G401 (cell line): Measurements from ENCODE around the gene DAB2IP. TPM values are rescaled to one million over a fixed set of nuclear protein-coding genes. Genes with fewer than 3 reads are reported as not detected.

Source experiments
- DNase-seq: peaks from one replicate; pipeline ENCODE4 v3.0.0-alpha.2; 2015; ENCODE audit warnings: low spot score
- in situ Hi-C: cut with HindIII; loops from 2 replicates; pipeline ENCODE4 v1.10.0; 2016; ENCODE audit warnings: low sequenced_read_pairs, mixed read lengths
- total RNA-seq: library from RNA; depleted of rRNA; stranded (reverse); fragments of >200 nt; shearing (Covaris generic); gene quantifications from 2 replicates; pipeline ENCODE4 v1.2.3, GENCODE V29; 2014

Gene DAB2IP
- total RNA-seq, 1 experiment from 2014 or later: 44.9 TPM

DNA sequence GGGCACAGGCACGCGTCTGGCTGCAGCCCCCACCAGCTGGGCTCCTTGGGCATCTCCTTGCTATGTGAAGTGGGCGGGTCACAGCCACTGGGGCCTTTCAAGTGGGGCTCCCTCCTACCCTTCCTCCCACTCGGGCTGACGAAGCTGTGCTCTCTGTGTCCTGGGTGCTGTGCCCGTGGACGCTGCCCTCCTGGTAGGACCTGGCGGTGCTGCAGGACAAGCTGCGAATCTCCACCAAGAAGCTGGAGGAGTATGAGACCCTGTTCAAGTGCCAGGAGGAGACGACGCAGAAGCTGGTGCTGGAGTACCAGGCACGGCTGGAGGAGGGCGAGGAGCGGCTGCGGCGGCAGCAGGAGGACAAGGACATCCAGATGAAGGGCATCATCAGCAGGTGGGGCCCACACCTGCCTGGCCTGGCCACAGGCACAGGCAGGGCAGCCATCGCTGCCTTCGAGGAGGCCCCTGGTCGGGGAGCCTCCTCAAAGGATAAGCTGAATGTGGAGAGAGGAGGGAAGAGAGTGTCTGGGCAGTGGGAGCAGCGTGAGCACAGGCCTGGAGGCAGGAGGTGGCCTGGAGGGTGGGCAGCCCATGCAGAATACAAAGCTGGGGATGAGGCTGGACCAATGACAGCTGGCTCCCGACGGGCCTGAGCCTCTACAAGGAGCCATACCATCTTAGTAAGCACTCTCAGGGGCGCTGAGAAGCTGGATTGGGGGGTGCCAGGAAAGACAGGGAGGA, 124.7 kb downstream of the DAB2IP start:
- DNase-seq: no peak
- in situ Hi-C loops: no loop called here

GRCh38 chr9:121776739-121777637, 125.6 kb downstream of the DAB2IP start:
- in situ Hi-C loops: no loop called here
- peak; percentile 66 for DNase-seq

DNA sequence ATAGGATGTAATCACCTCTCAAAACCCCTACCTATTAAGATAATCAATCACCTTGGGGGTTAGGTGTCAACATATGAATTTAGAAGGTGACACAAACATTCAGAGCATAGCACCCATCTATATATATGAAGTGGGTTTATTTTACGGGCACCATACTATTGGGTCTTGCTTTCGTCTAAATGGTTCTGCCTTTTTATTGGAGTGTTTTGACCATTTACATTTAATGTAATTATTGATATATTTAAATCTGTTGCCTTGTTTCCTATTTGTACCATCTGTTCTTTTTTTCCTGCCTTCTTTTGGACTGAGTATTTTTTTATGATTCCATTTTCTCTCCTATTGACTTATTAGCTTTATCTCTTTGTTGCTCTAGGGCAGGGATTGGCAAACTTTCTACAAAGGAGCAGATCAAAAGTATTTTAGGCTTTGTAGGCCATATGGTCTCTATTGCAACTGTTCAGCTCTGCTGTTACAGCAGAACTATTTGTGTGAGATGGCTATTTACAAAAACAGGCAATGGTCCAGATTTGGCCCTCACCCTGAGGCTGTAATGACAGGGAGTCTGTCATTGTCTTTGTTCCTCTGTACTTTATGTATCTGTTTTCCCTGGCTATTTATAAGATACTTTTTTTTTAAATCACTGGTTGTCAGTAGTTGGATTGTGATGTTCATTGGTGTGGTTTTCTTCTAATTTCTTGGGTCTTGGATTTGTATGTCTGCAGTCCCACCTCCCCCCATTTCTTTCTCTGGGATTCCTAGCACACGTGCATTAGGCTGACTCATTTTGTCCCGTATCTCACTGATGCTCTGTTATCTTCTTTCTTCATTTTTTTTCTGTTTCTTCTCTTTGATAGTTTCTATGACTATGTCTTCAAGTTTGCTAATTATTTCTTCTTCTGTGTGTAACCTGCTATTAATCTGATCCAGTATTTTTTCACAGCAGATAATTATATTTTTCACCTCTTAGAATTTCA, 127.1 kb downstream of the DAB2IP start:
- in situ Hi-C loops: no loop called here

DNA sequence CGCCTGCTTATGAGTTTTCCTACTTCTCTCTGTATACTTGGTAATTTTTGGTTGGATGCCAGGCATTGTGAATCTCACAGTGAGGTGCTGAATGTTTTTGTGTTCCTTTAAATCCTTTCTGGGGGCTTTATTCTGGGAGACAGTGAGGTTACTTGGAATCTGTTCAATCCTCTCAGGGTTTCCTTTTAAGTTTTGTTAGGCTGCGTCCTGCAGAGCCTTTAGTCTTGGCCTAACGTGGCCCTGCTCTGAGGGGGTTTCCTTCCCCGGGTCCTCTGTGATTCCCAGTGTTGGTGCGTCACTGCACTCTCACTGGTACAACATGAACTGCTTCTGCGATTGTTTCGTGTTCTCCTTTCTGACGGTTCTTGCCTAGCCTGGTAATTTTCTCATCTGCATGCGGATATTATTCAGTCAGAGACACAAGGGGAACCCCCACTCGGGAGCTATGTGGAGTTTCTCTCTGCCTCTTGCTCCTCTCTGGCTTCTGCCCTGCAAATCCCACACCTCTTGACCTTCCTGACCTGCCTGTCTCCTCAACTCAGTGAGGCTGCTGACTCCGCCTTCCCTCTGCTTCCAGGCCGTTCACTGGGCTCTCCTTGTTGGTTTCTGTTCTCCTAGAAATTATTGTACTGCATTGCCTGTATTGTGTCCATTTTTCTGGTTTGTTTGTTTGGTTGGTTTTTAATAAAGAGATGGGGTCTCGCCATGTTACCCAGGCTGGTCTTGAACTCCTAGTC, 128.1 kb downstream of the DAB2IP start:
- DNase-seq: peak; percentile 47
- in situ Hi-C loops: no loop called here

More for the DNA sequence above, 127.1 kb downstream of the DAB2IP start:
- DNase-seq: peak; percentile 95

GRCh38 chr9:121780177-121781040, 129.0 kb downstream of the DAB2IP start:
- peak; percentile 19 for DNase-seq
- in situ Hi-C loops: no loop called here

GRCh38 chr9:121781145-121781548, 129.7 kb downstream of the DAB2IP start:
- in situ Hi-C loops: no loop called here

GRCh38 chr9:121781701-121782464, 130.4 kb downstream of the DAB2IP start:
- peak; percentile 22 for DNase-seq
- in situ Hi-C loops: no loop called here

More at GRCh38 chr9:121781145-121781548, 129.7 kb downstream of the DAB2IP start:
- DNase-seq: no peak

- in situ Hi-C loops: no loop called here
- peak; percentile 45 for DNase-seq
These were observed 131.2 kb downstream of the DAB2IP start for GRCh38 chr9:121782514-121783110.

- peak; percentile 56 for DNase-seq
- in situ Hi-C loops: no loop called here
These were observed 131.7 kb downstream of the DAB2IP start for GRCh38 chr9:121783111-121783510.

DNA sequence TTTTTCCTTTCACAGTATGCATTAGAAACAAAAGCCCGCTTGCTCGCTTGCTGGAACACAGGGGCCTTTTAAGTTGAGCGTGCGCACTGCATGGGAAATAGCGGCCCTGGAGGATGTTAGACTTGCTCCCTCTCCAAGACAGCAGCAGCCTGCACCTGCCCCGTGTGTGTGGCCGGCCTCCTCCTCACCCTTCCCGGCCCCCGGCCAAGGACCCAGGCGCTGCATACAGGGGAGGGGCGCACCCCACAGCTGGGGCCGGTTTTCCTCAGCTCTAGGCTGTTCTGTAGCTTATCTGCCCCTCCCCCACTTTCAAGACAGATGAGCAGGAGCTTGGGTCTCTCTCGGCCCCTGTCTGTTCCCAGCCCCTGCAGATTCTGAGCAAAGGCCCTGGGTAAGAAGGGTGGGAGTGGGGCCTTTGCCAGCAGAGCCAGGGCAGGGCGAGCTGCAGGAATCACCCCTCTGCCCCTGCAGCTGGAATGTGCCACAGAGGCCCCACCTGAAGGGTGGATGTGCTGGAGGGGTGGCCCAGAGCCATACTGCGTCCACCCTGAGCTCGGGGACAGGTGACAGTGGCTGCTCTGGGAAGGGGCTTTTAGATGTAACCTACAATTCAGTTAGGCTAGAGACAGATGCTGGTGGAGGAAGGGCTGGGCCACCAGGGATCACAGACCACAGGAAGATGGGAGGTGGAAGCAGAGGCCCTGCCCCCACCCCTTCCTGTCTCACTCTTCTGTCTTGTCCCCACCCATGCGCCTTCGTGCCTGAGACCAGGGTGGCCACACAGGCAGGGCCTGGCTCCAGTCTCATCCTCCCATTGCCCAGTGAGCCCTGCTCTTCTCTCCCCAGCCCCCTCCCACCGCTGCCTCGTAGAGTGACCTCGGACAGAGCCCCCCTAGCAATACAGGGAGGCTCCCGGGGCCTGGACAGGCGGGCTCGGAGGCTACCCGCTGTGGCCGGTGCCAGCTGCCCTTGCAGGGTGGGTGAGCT, 132.4 kb downstream of the DAB2IP start:
- in situ Hi-C loops: no loop called here
- peak; percentile 51 for DNase-seq

GRCh38 chr9:121784731-121785411, 133.4 kb downstream of the DAB2IP start:
- DNase-seq: peak; percentile 43
- in situ Hi-C loops: no loop called here

GRCh38 chr9:121785673-121786542, 134.5 kb downstream of the DAB2IP start:
- in situ Hi-C loops: no loop called here
- DNase-seq: peak; percentile 15

DNA sequence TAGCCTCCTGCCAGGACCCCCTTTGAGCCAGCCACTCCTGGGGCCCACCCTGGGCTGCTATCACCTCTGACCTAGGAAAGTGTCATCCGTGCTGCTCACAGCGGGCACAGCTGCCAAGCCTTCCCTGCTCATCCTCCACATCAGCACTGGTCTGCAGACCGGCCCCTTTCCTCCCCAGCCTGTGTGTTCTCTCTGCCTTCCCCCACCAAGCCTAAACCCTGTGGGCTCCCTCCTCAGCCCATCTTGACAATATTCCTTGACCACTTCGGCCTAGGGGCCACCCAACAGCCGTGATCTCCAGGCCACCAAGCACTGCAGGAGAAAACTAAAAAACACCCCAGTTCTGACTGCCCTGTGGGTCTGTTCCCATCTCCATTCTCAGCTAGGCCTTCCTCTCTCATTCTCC, 135.1 kb downstream of the DAB2IP start:
- in situ Hi-C loops: no loop called here
- DNase-seq: no peak

DNA sequence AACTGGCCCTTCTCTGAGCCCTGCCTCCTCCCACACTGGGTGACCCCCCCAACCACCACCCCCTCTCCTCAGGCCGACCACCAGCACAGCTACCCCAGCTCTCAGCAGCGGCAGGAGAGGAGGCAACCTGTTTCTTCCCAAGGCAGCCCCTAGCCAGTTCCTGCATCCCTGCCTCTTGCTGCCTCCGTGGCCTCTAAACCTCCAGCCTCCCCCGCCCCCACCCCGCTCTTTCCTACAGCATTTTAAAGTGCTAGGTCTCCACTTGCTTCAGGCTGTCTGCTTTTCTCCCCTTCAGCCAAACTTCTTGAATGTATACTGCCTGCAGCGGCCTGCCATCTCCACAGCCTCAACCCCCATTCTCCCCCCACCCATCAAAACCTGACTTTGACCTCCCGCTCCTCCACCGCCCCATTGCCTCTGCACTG, 135.6 kb downstream of the DAB2IP start:
- in situ Hi-C loops: no loop called here
- DNase-seq: no peak
